Activated T-helper 1 cell treated with anti-CD3 and anti-CD28 coated beads, Interleukin-12 subunit alpha, Interleukin-12 subunit beta, Interleukin-2, Interleukin-4 antibody, amounts not matched to agents 30 ng/mL and 10 ng/mL and 1 ng/mL, durations not matched to agents 14 hours and 24 hours and 36 hours (primary cell): Measurements from ENCODE around the gene RCOR2. TPM values are rescaled to one million over a fixed set of nuclear protein-coding genes. Genes with fewer than 3 reads are reported as not detected.

Source experiments
- DNase-seq: peaks from one replicate; pipeline ENCODE4 v3.0.0; 2021; ENCODE audit warnings: low spot score
- H3K27ac Mint-ChIP-seq: one replicate; pipeline ENCODE4 v1.8.0; 2021; ENCODE audit warnings: mild to moderate bottlenecking, mixed read lengths
- H3K27me3 Mint-ChIP-seq: one replicate; pipeline ENCODE4 v1.8.0; 2022; ENCODE audit warnings: mild to moderate bottlenecking, moderate library complexity, mixed read lengths; ENCODE audit not compliant: insufficient read depth
- H3K36me3 Mint-ChIP-seq: one replicate; pipeline ENCODE4 v1.8.0; 2021; ENCODE audit warnings: low read depth, mixed read lengths
- H3K4me1 Mint-ChIP-seq: one replicate; pipeline ENCODE4 v1.8.0; 2021; ENCODE audit warnings: low read depth, mixed read lengths
- H3K4me3 Mint-ChIP-seq: one replicate; pipeline ENCODE4 v1.8.0; 2021; ENCODE audit warnings: mild to moderate bottlenecking, moderate library complexity, mixed read lengths
- H3K9me3 Mint-ChIP-seq: one replicate; pipeline ENCODE4 v1.8.0; 2021; ENCODE audit warnings: mixed read lengths
- intact Hi-C: fragments of 100-400 bp; cut with micrococcal nuclease; formaldehyde crosslinking; loops from one replicate; pipeline ENCODE4 v1.15.1; 2024
- total RNA-seq: library from RNA; stranded (reverse); gene quantifications from 2 replicates; pipeline ENCODE4 v1.2.3, GENCODE V29; 2022

Gene RCOR2
- total RNA-seq, 1 donor from 2014 or later = 0.21 TPM

- no peak for DNase-seq
- Mint-ChIP-seq H3K27ac (no peak overlapping the region), H3K27me3 (no peaks in the 10 kb centered on the region), H3K9me3 (no peaks in the 10 kb centered on the region), H3K36me3 (peaks cover 19% of the 10 kb centered on the region), H3K4me3 (no peak overlapping the region), H3K4me1 (peaks cover 43% of the 10 kb centered on the region)
- intact Hi-C loops = no loop called here
Measured at GRCh38 chr11:63877658-63878241, 39.2 kb downstream of the RCOR2 start.

DNA sequence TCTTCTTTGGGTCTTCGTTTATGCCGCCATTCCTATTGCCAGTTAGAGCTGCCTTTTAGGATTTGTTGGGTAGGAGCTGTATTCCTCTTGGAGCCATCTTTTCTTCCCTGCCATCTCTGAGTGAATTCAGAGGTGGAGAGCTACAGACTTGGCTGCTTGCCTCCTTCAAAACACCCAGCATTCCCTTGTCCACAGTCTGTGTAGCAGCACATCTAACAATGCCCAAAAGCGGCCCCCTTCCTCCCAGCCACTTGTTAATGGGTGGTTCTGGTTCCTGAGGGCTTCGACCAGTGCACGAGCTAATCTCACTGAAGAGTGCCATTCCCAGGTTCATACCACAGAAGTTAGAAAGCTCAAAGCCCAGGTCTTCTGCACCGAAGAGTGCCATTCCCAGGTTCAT lies 40.3 kb downstream of the RCOR2 start:
- H3K9me3 Mint-ChIP-seq = no peaks in the 10 kb centered on the region
- H3K36me3 Mint-ChIP-seq = peaks cover 16% of the 10 kb centered on the region
- H3K4me3 Mint-ChIP-seq = no peak overlapping the region
- DNase-seq = no peak
- intact Hi-C loops = no loop called here
- no peaks in the 10 kb centered on the region for H3K27me3 Mint-ChIP-seq
- H3K27ac Mint-ChIP-seq = no peak overlapping the region
- H3K4me1 Mint-ChIP-seq = peaks cover 48% of the 10 kb centered on the region

GRCh38 chr11:63875506-63876065 lies 41.4 kb downstream of the RCOR2 start:
- intact Hi-C loops = no loop called here
- Mint-ChIP-seq H3K27me3 (no peaks in the 10 kb centered on the region), H3K4me3 (no peak overlapping the region), H3K27ac (no peak overlapping the region), H3K9me3 (no peaks in the 10 kb centered on the region), H3K4me1 (peaks cover 46% of the 10 kb centered on the region), H3K36me3 (peaks cover 16% of the 10 kb centered on the region)
- DNase-seq = no peak

DNA sequence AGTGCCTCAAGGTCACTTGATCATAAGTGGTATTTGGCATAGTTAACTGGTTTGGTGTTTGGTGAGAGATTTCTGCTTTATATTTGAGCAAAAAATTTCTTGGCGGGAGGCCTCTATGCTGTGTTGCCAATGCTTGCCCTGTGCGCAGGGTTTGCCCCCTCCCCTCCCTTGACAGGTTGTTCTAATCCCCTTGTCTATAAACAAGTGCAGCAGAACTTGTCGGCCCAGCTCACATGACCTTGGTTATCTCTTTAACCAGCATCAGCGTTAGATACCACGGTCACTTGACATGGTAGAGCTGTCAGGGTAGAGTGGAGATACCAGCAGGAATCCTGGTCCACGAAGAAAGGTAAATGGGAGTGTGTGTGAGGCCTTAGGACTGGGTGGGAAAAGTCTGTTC lies 42.5 kb downstream of the RCOR2 start:
- Mint-ChIP-seq H3K4me3 (no peak overlapping the region), H3K27ac (no peak overlapping the region), H3K9me3 (no peaks in the 10 kb centered on the region), H3K4me1 (peaks cover 46% of the 10 kb centered on the region), H3K27me3 (no peaks in the 10 kb centered on the region), H3K36me3 (peaks cover 10% of the 10 kb centered on the region)
- no peak for DNase-seq
- intact Hi-C loops = no loop called here

DNA sequence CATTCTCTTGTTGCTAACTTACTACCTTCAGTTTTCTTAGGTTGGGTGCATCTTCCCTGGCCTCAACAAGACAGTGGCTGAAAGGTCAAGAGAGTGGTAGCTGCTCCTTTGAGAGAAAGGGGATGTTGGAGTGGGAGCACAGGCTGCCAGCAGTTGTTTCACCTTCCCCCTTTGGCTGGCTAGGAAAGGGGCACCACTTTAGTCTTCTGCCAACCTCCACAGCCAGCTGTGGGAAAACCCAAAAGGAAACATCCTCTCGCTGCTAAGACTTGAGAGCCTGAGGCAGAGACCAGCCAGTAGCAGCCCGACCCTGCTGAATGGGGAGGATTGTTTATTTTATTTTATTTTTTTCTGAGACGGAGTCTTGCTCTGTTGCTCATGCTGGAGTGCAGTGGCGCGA lies 43.7 kb downstream of the RCOR2 start:
- no peak for DNase-seq

GRCh38 chr11:63872800-63873197 lies 44.2 kb downstream of the RCOR2 start:
- no peaks in the 10 kb centered on the region for H3K27me3 Mint-ChIP-seq
- no peak for DNase-seq
- H3K9me3 Mint-ChIP-seq = no peaks in the 10 kb centered on the region
- peaks cover 55% of the 10 kb centered on the region for H3K4me1 Mint-ChIP-seq
- intact Hi-C loops = loop anchor here (1.0 kb wide), 1 partner anchor 34 kb away; no protein-coding TSS in a partner anchor
- peaks cover 13% of the 10 kb centered on the region for H3K36me3 Mint-ChIP-seq
- H3K27ac Mint-ChIP-seq = no peak overlapping the region
- H3K4me3 Mint-ChIP-seq = peak overlapping the region; percentile 30

More for the DNA sequence above, 43.7 kb downstream of the RCOR2 start:
- Mint-ChIP-seq H3K27me3 (no peaks in the 10 kb centered on the region), H3K4me1 (peaks cover 55% of the 10 kb centered on the region), H3K4me3 (no peak overlapping the region), H3K27ac (no peak overlapping the region), H3K9me3 (no peaks in the 10 kb centered on the region), H3K36me3 (peaks cover 16% of the 10 kb centered on the region)
- intact Hi-C loops = no loop called here

GRCh38 chr11:63871962-63872799 lies 44.8 kb downstream of the RCOR2 start:
- peaks cover 60% of the 10 kb centered on the region for H3K4me1 Mint-ChIP-seq
- no peaks in the 10 kb centered on the region for H3K9me3 Mint-ChIP-seq
- peak overlapping the region; percentile 33 for H3K4me3 Mint-ChIP-seq
- peaks cover 12% of the 10 kb centered on the region for H3K36me3 Mint-ChIP-seq
- intact Hi-C loops = loop anchor here (1.0 kb wide), 1 partner anchor 34 kb away; no protein-coding TSS in a partner anchor
- peak overlapping the region; percentile 18 for H3K27ac Mint-ChIP-seq
- H3K27me3 Mint-ChIP-seq = no peaks in the 10 kb centered on the region
- DNase-seq = peak; percentile 34

- Mint-ChIP-seq H3K27me3 (no peaks in the 10 kb centered on the region), H3K27ac (peak overlapping the region; percentile 75), H3K4me1 (peaks cover 72% of the 10 kb centered on the region), H3K4me3 (no peak overlapping the region), H3K36me3 (peaks cover 14% of the 10 kb centered on the region), H3K9me3 (no peaks in the 10 kb centered on the region)
- DNase-seq = no peak
- intact Hi-C loops = no loop called here
Measured at GRCh38 chr11:63870351-63871140, 46.4 kb downstream of the RCOR2 start.

- Mint-ChIP-seq H3K9me3 (no peaks in the 10 kb centered on the region), H3K27me3 (no peaks in the 10 kb centered on the region), H3K27ac (peak overlapping the region; percentile 53), H3K4me3 (peak overlapping the region; percentile 27), H3K36me3 (peaks cover 17% of the 10 kb centered on the region), H3K4me1 (peaks cover 77% of the 10 kb centered on the region)
- DNase-seq = peak; percentile 43
- intact Hi-C loops = loop anchor here (5.0 kb wide), 1 partner anchor 38 kb away; no protein-coding TSS in a partner anchor
Measured at GRCh38 chr11:63869683-63870082, 47.3 kb downstream of the RCOR2 start.

DNA sequence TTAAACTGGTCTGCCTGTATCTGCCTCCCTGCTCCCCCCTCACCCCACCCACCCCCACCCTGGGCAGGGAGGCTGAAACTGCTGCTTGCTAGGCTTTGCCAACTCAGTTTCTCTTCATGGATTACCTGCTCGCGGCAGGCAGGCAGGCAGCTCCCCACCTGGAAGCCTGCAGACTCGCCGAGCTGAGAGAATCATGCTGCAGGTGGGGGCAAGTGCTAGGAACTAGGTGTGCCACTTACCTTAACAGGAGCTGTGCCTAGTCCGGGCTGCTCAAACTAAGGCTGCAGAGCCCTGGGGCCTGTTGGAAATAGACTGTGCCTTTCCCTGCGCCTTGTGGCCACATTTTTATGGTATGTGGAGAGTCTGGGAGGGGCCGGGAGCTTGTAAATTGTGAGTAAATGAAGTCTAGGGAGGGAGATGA lies 47.8 kb downstream of the RCOR2 start:
- H3K9me3 Mint-ChIP-seq = no peaks in the 10 kb centered on the region
- H3K4me3 Mint-ChIP-seq = peak overlapping the region; percentile 27
- peaks cover 17% of the 10 kb centered on the region for H3K36me3 Mint-ChIP-seq
- intact Hi-C loops = loop anchor here (5.0 kb wide), 1 partner anchor 38 kb away; no protein-coding TSS in a partner anchor
- H3K27ac Mint-ChIP-seq = peak overlapping the region; percentile 53
- DNase-seq = no peak
- H3K4me1 Mint-ChIP-seq = peaks cover 72% of the 10 kb centered on the region
- no peaks in the 10 kb centered on the region for H3K27me3 Mint-ChIP-seq

DNA sequence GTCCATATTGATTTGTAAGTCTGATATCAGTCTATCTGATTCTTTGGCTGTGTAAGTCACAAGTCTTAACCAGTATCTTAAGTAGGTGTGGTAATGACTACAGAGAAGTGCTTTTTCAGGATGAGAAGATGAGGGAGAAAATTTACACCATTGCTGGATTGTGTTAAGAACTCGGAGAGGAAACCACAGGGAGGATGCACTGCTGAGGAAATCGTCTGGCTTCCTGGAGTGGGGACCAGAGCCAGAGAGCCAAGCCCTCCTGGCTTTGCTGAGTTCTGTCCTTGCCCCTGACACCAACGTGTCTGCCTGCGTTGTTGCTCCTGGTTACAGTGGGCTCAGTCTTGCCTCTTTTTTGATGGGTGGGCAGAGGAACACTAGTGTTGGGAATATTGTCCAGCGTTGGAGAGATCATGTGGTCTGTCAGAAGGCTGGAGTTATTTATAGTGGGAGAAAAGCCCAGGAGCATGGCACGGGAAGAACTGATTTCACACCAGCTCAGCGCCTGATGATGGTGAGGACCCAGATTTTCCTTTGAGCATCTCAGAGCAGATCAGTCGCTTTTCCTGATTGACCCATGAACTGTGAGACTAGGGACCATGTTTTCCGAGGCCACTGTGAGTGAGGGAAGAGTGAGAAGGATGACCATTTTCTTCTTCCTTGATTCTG lies 48.4 kb downstream of the RCOR2 start:
- intact Hi-C loops = loop anchor here (5.0 kb wide), 1 partner anchor 39 kb away; no protein-coding TSS in a partner anchor
- H3K27ac Mint-ChIP-seq = no peak overlapping the region

GRCh38 chr11:63867511-63867910 lies 49.5 kb downstream of the RCOR2 start:
- peaks cover 80% of the 10 kb centered on the region for H3K4me1 Mint-ChIP-seq
- no peaks in the 10 kb centered on the region for H3K9me3 Mint-ChIP-seq
- no peaks in the 10 kb centered on the region for H3K27me3 Mint-ChIP-seq
- no peak overlapping the region for H3K27ac Mint-ChIP-seq
- intact Hi-C loops = loop anchor here (2.0 to 5.0 kb wide), 2 partner anchors 17 to 40 kb away; no protein-coding TSS in a partner anchor
- DNase-seq = no peak
- H3K4me3 Mint-ChIP-seq = no peak overlapping the region
- peaks cover 22% of the 10 kb centered on the region for H3K36me3 Mint-ChIP-seq

More for the DNA sequence above, 48.4 kb downstream of the RCOR2 start:
- peak overlapping the region; percentile 3 for H3K4me3 Mint-ChIP-seq
- H3K4me1 Mint-ChIP-seq = peaks cover 71% of the 10 kb centered on the region
- peaks cover 17% of the 10 kb centered on the region for H3K36me3 Mint-ChIP-seq
- no peak for DNase-seq
- no peaks in the 10 kb centered on the region for H3K9me3 Mint-ChIP-seq
- no peaks in the 10 kb centered on the region for H3K27me3 Mint-ChIP-seq
